ENCODE results near the gene CEL. TPM values are rescaled to one million over a fixed set of nuclear protein-coding genes. Genes with fewer than 3 reads are reported as not detected.
"Not testable (repeated sequence)": the region's sequence is repeated elsewhere in the genome, so short reads cannot be mapped to it uniquely, and the experiment has no call there.

CEL gene
- total and polyA plus RNA-seq, 2 donors (not counting 3 experiments of a cell fraction or from before 2014, with no cell fraction given), result 0.92 to 1.1 TPM

DNA sequence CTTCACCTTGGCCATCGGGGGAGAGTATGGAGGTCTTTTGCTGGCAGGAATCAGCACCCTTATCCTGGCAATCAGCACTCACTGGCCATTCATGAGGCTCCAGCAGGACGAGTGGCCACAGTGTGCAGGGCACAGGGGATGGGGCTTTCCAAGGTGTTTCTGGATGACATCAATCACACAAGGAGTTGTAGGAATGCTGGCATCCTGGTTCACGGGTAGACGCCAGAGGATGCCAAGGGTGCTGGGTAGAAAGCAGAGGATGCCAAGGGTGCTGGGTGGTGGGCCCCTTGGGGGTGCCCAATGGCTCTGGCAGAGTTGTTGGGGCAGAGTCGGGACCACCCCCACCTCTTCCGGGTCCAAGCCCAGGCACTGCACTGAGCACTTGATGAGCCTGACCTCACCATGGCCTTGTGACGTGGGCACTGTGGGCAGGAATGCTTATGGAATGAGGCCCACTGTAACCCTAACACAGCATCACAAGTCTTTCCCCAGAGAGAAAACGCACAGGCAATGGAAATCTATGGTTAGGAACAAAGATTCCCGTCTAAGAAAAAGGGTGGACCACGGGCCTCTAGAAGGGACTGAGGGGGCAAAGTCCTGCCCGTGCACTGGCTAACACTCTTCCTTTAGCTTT is 29.1 kb downstream of the CEL start:
- FAIRE-seq (no peak), DNase-seq (ENCODE audit: low read depth, low spot score) (no peak)
- TF ChIP-seq FOS (IDR thresholded peaks at IDR 0.05; ENCODE audit: borderline replicate concordance, insufficient read depth, low read length), result no peak
- no peak overlapping the region for H3K27ac ChIP-seq (ENCODE audit: insufficient read depth, low read depth, low read length)
- H3K36me3 ChIP-seq (ENCODE audit: control insufficient read depth in 2 of 2, extremely low read depth in 1 of 2, insufficient read depth in 2 of 2, low read length in 2 of 2), result no peaks in the 10 kb centered on the region
- intact Hi-C loops (cut with micrococcal nuclease) (no loop called here), dilution Hi-C loops (cut with MboI; ENCODE audit: extremely low pct_ligation_motif_present, low sequenced_read_pairs) (no loop called here)
- H3K4me2 ChIP-seq (ENCODE audit: insufficient read depth, low read length), result no peak overlapping the region
- H4K20me1 ChIP-seq (replicated peaks; ENCODE audit: control insufficient read depth, extremely low read depth, insufficient read depth, low read length), result no peaks in the 10 kb centered on the region
- H2AFZ ChIP-seq (ENCODE audit: low read depth, low read length), result no peak overlapping the region
- H3K9me3 ChIP-seq (replicated peaks; ENCODE audit: control insufficient read depth, insufficient read depth, low read length), result no peaks in the 10 kb centered on the region
- H3K4me3 ChIP-seq (replicated peaks in 1 of 3; ENCODE audit: insufficient read depth in 1 of 3, low read depth in 1 of 3, low read length in 3 of 3), result no peak overlapping the region
- BruUV-seq (replicated peaks), result no TSS peak
- H3K79me2 ChIP-seq (ENCODE audit: control insufficient read depth, insufficient read depth, low read length), result no peaks in the 10 kb centered on the region
- H3K27me3 ChIP-seq (ENCODE audit: control insufficient read depth in 2 of 2, insufficient read depth in 2 of 2, low read length in 2 of 2), result no peaks in the 10 kb centered on the region
- POLR2A ChIA-PET, result no interaction called here
- no peaks in the 10 kb centered on the region for H3K9me1 ChIP-seq (replicated peaks; ENCODE audit: control insufficient read depth, extremely low read depth, insufficient read depth, low read length)
- CTCF ChIA-PET, result interaction anchor here (1.0 to 1.3 kb wide), 3 partner anchors 12 to 42 kb away, joined by 3 read pairs; no protein-coding TSS in a partner anchor
- H3K9ac ChIP-seq (replicated peaks; ENCODE audit: extremely low read depth, insufficient read depth, low read length), result no peak overlapping the region
- H3K4me1 ChIP-seq (ENCODE audit: control insufficient read depth, extremely low read depth, insufficient read depth, low read length), result no peaks in the 10 kb centered on the region

DNA sequence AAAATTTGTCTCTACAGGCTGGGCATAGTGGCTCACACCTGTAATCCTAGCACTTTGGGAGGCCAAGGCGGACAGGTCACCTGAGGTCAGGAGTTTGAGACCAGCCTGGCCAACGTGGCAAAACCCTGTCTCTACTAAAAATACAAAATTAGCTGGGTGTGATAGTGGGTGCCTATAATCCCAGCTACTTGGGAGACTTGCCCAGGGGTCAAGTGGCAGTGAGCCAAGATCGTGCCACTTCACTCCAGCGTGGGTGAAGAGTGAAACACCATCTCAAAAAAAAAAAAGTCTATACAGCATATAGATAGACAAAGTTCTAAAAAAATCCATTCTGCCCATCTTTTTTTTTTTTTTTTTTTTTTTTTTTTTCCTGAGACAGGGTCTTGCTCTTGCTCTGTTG is 32.6 kb downstream of the CEL start:
- H3K27ac ChIP-seq (ENCODE audit: insufficient read depth, low read depth, low read length); H2AFZ ChIP-seq (ENCODE audit: low read depth, low read length); H3K4me2 ChIP-seq (ENCODE audit: insufficient read depth, low read length); H3K27me3 ChIP-seq (ENCODE audit: control insufficient read depth in 2 of 2, insufficient read depth in 2 of 2, low read length in 2 of 2); DNase-seq (ENCODE audit: low read depth, low spot score); H4K20me1 ChIP-seq (replicated peaks; ENCODE audit: control insufficient read depth, extremely low read depth, insufficient read depth, low read length); intact Hi-C loops (cut with micrococcal nuclease); H3K9me3 ChIP-seq (replicated peaks; ENCODE audit: control insufficient read depth, insufficient read depth, low read length); dilution Hi-C loops (cut with MboI; ENCODE audit: extremely low pct_ligation_motif_present, low sequenced_read_pairs); H3K9me1 ChIP-seq (replicated peaks; ENCODE audit: control insufficient read depth, extremely low read depth, insufficient read depth, low read length); FAIRE-seq; H3K79me2 ChIP-seq (ENCODE audit: control insufficient read depth, insufficient read depth, low read length); H3K4me1 ChIP-seq (ENCODE audit: control insufficient read depth, extremely low read depth, insufficient read depth, low read length); POLR2A ChIA-PET; H3K9ac ChIP-seq (replicated peaks; ENCODE audit: extremely low read depth, insufficient read depth, low read length); H3K4me3 ChIP-seq (replicated peaks in 1 of 3; ENCODE audit: insufficient read depth in 1 of 3, low read depth in 1 of 3, low read length in 3 of 3); BruUV-seq (replicated peaks): not testable (repeated sequence)
- peaks cover 2 to 13% of the 10 kb centered on the region in 2 experiments for H3K36me3 ChIP-seq (ENCODE audit: control insufficient read depth in 2 of 2, extremely low read depth in 1 of 2, insufficient read depth in 2 of 2, low read length in 2 of 2)
- CTCF ChIA-PET, result interaction anchor here (0.7 to 5.6 kb wide), 4 partner anchors 10 to 68 kb away, joined by 3 to 23 read pairs (median 3); partner anchors contain the start of gene GTF3C5

Data from endothelial cell of umbilical vein (primary cell).